HCT116 (cell line): ENCODE measurements around the gene IL15. TPM values are rescaled to one million over a fixed set of nuclear protein-coding genes. Genes with fewer than 3 reads are reported as not detected.

Experiments used
- ATAC-seq: fragments of 200-7000 bp; cut with Tn5 transposase; 2 replicates; pipeline ENCODE4 v1.9.1; 2020; ENCODE audit warnings: mild to moderate bottlenecking, moderate library complexity
- BruUV-seq: library from RNA; stranded (reverse); fragments of 400-500 nt; replicated peaks from 2 replicates; lab custom pipeline; 2021; lab: Mats Ljungman, UMichigan
- CTCF ChIA-PET: fragments of 300-600 bp; sonication (Branson Sonifier 250); formaldehyde crosslinking; loops from one replicate; lab custom pipeline; 2021; ENCODE audit warnings: antibody characterized with exemption; lab: Charles Lee
- POLR2A ChIA-PET: fragments of 300-600, 350-600 bp; sonication (Branson Sonifier 250); formaldehyde crosslinking; loops from one replicate; lab custom pipeline; 2021; ENCODE audit warnings: antibody characterized with exemption; lab: Charles Lee
- RAD21 ChIA-PET, 2 experiments: fragments of 300-600 bp; sonication (Branson Sonifier 250); formaldehyde crosslinking; loops; one replicate each; lab custom pipeline; 2023; ENCODE audit warnings: low total read pairs in 2 of 2; ENCODE audit not compliant: uncharacterized antibody in 2 of 2, unreplicated experiment in 2 of 2, low non-redundant PET in 1 of 2; lab: Charles Lee
- DNase-seq: peaks from one replicate; pipeline ENCODE4 v3.0.0-alpha.2; 2010; ENCODE audit warnings: low read depth, low spot score
- H2AFZ ChIP-seq: fragments of 200-600 bp; shearing (Covaris generic), sonication (generic); 2 replicates; pipeline ENCODE4 v1.6.1; 2017; ENCODE audit warnings: low read depth, mixed run types, mixed read lengths, antibody characterized with exemption, low read length; ENCODE audit not compliant: poor library complexity, severe bottlenecking
- H3K27ac ChIP-seq: 2 replicates; pipeline ENCODE4 v1.5.1; 2012; ENCODE audit warnings: low read depth, low read length
- H3K27me3 ChIP-seq: fragments of 200-600 bp; sonication (generic); 2 replicates; pipeline ENCODE4 v1.6.1; 2016; ENCODE audit warnings: mixed run types, low read length, mixed read lengths; ENCODE audit not compliant: insufficient read depth
- H3K36me3 ChIP-seq, 2 experiments: fragments of 200-500 bp in 1 of 2; fragments of 200-600 bp in 1 of 2; sonication (Bioruptor generic) in 1 of 2; sonication (generic) in 1 of 2; 2 replicates each; pipeline versions ENCODE4 v1.5.1 to v1.6.1; 2014 to 2016; ENCODE audit warnings: low read length in 2 of 2, inconsistent platforms in 1 of 2, mixed read lengths in 1 of 2, mixed run types in 1 of 2; ENCODE audit not compliant: insufficient read depth in 2 of 2, control insufficient read depth in 1 of 2
- H3K4me1 ChIP-seq, 2 experiments: fragments of 200-600 bp in 1 of 2; sonication (generic) in 1 of 2; 2 replicates each; pipeline versions ENCODE4 v1.5.1 to v1.6.1; 2012 to 2017; ENCODE audit warnings: low read length in 2 of 2, inconsistent platforms in 1 of 2, mild to moderate bottlenecking in 1 of 2, mixed read lengths in 1 of 2, mixed run types in 1 of 2, moderate library complexity in 1 of 2; ENCODE audit not compliant: insufficient read depth in 2 of 2, control insufficient read depth in 1 of 2
- H3K4me2 ChIP-seq: fragments of 200-600 bp; sonication (generic); 2 replicates; pipeline ENCODE4 v1.6.1; 2017; ENCODE audit warnings: mixed run types, low read length, mixed read lengths
- H3K4me3 ChIP-seq, 2 experiments: fragments of 200-600 bp in 1 of 2; sonication (generic) in 1 of 2; replicated peaks in 1 of 2; 2 replicates each; pipeline ENCODE4 v1.5.1; 2011 to 2016; ENCODE audit warnings: low read length in 2 of 2, control low read depth in 1 of 2, low read depth in 1 of 2, mild to moderate bottlenecking in 1 of 2, mixed read lengths in 1 of 2, mixed run types in 1 of 2
- H3K79me2 ChIP-seq: fragments of 200-600 bp; sonication (generic); 2 replicates; pipeline ENCODE4 v1.6.1; 2017; ENCODE audit warnings: mild to moderate bottlenecking, mixed run types, low read length, moderate library complexity, mixed read lengths; ENCODE audit not compliant: insufficient read depth
- H3K9ac ChIP-seq: fragments of 200-600 bp; sonication (generic); 2 replicates; pipeline ENCODE4 v1.6.1; 2016; ENCODE audit warnings: low read length, mixed read lengths
- H3K9me2 ChIP-seq: fragments of 200-600 bp; sonication (generic), shearing (Covaris generic); 2 replicates; pipeline ENCODE4 v1.6.1; 2017; ENCODE audit warnings: mixed run types, mild to moderate bottlenecking, moderate library complexity; ENCODE audit not compliant: insufficient read depth
- H3K9me3 ChIP-seq, 2 experiments: fragments of 200-500 bp in 1 of 2; fragments of 200-600 bp in 1 of 2; sonication (Bioruptor generic) in 1 of 2; sonication (generic) in 1 of 2; 2 replicates each; pipeline ENCODE4 v1.6.1; 2014 to 2017; ENCODE audit warnings: low read length in 2 of 2, mixed read lengths in 2 of 2, inconsistent platforms in 1 of 2, low read depth in 1 of 2, mild to moderate bottlenecking in 1 of 2, mixed run types in 1 of 2, moderate library complexity in 1 of 2; ENCODE audit not compliant: control insufficient read depth in 1 of 2, insufficient read depth in 1 of 2
- H4K20me1 ChIP-seq: fragments of 200-600 bp; sonication (generic), shearing (Covaris generic); 2 replicates; pipeline ENCODE4 v1.6.1; 2017; ENCODE audit warnings: mixed run types, mild to moderate bottlenecking, moderate library complexity; ENCODE audit not compliant: insufficient read depth
- CEBPB ChIP-seq: IDR thresholded peaks from 2 replicates; pipeline ENCODE4 v1.6.1; 2012; ENCODE audit warnings: low read depth
- EGR1 ChIP-seq: IDR thresholded peaks from 2 replicates; pipeline ENCODE4 v1.6.1; 2012; ENCODE audit warnings: low read depth
- EZH2 ChIP-seq: fragments of 200-600 bp; sonication (generic); IDR thresholded peaks from 2 replicates; pipeline ENCODE4 v1.6.1; 2017; ENCODE audit warnings: antibody characterized with exemption, mixed run types
- FOSL1 ChIP-seq: IDR thresholded peaks from 2 replicates; pipeline ENCODE4 v1.6.1; 2012; ENCODE audit warnings: low read depth
- POLR2AphosphoS5 ChIP-seq: IDR thresholded peaks from 2 replicates; pipeline ENCODE4 v1.6.1; 2011; ENCODE audit warnings: mild to moderate bottlenecking, low read depth, low read length, moderate library complexity
- SRF ChIP-seq: IDR thresholded peaks from 2 replicates; pipeline ENCODE4 v1.6.1; 2012; ENCODE audit warnings: low read depth
- ZFX ChIP-seq: fragments of 450-650 bp; IDR thresholded peaks from 2 replicates; pipeline ENCODE4 v1.6.1; 2017
- intact Hi-C: fragments of 100-400 bp; cut with micrococcal nuclease; formaldehyde crosslinking; loops from 2 replicates; pipeline ENCODE4 v1.10.0; 2022
- total RNA-seq: library from RNA; stranded (reverse); gene quantifications from one replicate; pipeline ENCODE4 v1.2.1, GENCODE V29; 2021; ENCODE audit not compliant: unreplicated experiment
- TF ChIP-seq, protein P1 (sequence below): IDR thresholded peaks from 2 replicates; pipeline ENCODE4 v1.6.1; 2012
- TF ChIP-seq, protein P2 (sequence below): IDR thresholded peaks from 2 replicates; pipeline ENCODE4 v1.6.1; 2011; ENCODE audit warnings: mild to moderate bottlenecking, low read length, moderate library complexity; ENCODE audit not compliant: insufficient replicate concordance; ENCODE audit errors: extremely low read depth

The IL15 gene
- total RNA-seq, 1 experiment from 2014 or later, result 1.2 TPM

DNA sequence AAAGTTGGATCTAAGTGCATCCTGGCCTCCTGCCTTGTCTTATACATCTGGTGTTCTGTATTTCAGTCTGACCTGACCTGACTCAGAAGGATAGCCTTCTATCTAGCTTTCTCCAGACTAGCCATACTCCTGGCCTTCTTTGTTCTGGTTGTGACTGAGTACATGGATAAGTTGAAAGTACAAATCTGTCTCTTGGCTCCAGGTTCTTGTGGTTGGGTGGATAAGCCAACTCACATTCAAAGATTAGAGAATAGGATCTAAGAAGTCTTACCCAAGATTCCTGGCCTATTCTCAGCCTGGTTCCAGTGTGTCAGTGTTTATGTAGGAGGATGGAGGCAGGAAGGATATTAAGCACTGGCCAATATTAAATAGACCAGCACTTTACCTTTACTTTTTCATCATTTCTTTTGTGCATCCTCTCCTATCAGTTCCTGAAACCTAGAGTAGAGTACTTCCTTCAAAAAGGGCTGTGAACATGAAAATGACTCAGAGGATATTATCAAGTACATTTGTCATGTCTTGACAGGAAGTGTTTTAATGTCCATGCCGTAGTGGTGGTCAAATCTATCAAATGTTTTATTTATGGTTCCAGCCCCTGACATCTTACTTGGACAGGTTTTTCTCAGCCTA lies 123.5 kb downstream of the IL15 start:
- TF ChIP-seq, protein P1, sequence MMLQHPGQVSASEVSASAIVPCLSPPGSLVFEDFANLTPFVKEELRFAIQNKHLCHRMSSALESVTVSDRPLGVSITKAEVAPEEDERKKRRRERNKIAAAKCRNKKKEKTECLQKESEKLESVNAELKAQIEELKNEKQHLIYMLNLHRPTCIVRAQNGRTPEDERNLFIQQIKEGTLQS, result no peak
- TF ChIP-seq, protein P2, sequence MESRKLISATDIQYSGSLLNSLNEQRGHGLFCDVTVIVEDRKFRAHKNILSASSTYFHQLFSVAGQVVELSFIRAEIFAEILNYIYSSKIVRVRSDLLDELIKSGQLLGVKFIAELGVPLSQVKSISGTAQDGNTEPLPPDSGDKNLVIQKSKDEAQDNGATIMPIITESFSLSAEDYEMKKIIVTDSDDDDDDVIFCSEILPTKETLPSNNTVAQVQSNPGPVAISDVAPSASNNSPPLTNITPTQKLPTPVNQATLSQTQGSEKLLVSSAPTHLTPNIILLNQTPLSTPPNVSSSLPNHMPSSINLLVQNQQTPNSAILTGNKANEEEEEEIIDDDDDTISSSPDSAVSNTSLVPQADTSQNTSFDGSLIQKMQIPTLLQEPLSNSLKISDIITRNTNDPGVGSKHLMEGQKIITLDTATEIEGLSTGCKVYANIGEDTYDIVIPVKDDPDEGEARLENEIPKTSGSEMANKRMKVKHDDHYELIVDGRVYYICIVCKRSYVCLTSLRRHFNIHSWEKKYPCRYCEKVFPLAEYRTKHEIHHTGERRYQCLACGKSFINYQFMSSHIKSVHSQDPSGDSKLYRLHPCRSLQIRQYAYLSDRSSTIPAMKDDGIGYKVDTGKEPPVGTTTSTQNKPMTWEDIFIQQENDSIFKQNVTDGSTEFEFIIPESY, result no peak
- no peak for TF ChIP-seq CEBPB
- no peak for TF ChIP-seq EZH2
- POLR2A ChIA-PET, result no interaction called here
- H2AFZ ChIP-seq, result no peak overlapping the region
- RAD21 ChIA-PET, result no interaction called here
- no peaks in the 10 kb centered on the region for H3K36me3 ChIP-seq
- H3K27ac ChIP-seq, result no peak overlapping the region
- no peaks in the 10 kb centered on the region for H3K9me2 ChIP-seq
- no peaks in the 10 kb centered on the region for H4K20me1 ChIP-seq
- no peaks in the 10 kb centered on the region for H3K4me1 ChIP-seq
- H3K4me3 ChIP-seq, result no peak overlapping the region
- BruUV-seq, result no TSS peak
- no peak for DNase-seq
- no peak overlapping the region for H3K4me2 ChIP-seq
- no peaks in the 10 kb centered on the region for H3K79me2 ChIP-seq
- H3K9ac ChIP-seq, result no peak overlapping the region
- no peaks in the 10 kb centered on the region for H3K9me3 ChIP-seq
- no peaks in the 10 kb centered on the region for H3K27me3 ChIP-seq
- CTCF ChIA-PET, result no interaction called here
- no peak for ATAC-seq
- intact Hi-C loops, result no loop called here

DNA sequence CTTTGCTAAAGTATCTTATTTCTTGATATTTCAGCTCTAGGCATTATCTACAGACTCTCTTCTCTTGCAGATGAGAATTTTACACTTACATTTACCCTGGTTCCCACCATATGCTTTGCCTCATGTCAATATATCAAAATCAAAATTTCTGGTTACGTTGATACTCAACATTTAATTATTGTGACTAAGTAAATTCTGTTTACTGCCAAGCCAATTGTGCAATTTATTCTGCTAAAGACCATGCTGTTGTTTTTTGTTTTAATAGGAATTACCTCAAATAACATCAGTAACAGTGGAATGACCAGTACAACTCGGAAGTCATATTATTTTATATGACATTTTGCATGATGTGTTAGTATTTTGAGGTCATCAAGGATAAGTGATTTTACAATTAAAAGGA lies 125.5 kb downstream of the IL15 start:
- Histone ChIP-seq H3K27ac (no peak overlapping the region), H3K9ac (no peak overlapping the region), H3K4me3 (no peak overlapping the region), H3K36me3 (no peaks in the 10 kb centered on the region), H3K4me1 (no peaks in the 10 kb centered on the region), H3K27me3 (no peaks in the 10 kb centered on the region), H3K9me2 (no peaks in the 10 kb centered on the region), H3K79me2 (no peaks in the 10 kb centered on the region), H4K20me1 (no peaks in the 10 kb centered on the region), H2AFZ (no peak overlapping the region), H3K4me2 (no peak overlapping the region), H3K9me3 (no peaks in the 10 kb centered on the region)
- no TSS peak for BruUV-seq
- intact Hi-C loops, result no loop called here
- ATAC-seq (no peak), DNase-seq (no peak)
- ChIA-PET CTCF (no interaction called here), RAD21 (no interaction called here), POLR2A (no interaction called here)
- TF ChIP-seq SRF, result no peak
- TF ChIP-seq FOSL1, result no peak
- TF ChIP-seq EGR1, result no peak
- no peak for TF ChIP-seq POLR2AphosphoS5
- TF ChIP-seq ZFX, result no peak
- no peak for TF ChIP-seq CEBPB
